ENCODE measurements around the gene CES2. TPM values are rescaled to one million over a fixed set of nuclear protein-coding genes. Genes with fewer than 3 reads are reported as not detected.

CES2 gene
- total RNA-seq, 1 experiment from 2014 or later: 29.7 TPM

DNA sequence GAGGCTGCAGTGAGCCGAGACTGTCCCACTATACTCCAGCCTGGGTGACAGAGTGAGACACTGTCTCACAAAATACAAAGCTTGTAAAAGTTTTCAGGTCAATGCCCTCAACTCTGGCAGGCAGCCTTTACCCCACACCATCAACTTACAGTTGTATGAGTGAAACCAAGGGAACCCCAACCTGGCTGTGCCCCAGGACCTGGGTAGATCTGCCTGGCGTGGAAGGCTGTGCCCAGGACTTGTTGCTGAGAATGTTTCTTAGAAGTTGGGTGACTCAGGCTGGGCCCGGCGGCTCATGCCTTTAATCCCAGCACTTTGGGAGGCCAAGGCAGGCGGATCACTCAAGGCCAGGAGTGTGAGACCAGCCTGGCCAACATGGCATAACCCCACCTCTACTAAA, 33.5 kb downstream of the CES2 start:
- H3K9me3 Mint-ChIP-seq: no peaks in the 10 kb centered on the region
- TF ChIP-seq ZNF138 (CRISPR knock-in tag; conservative IDR thresholded peaks at IDR 0.05) (no peak), RORB (CRISPR knock-in tag; IDR thresholded peaks at IDR 0.05) (no peak), ETV6 (CRISPR knock-in tag; IDR thresholded peaks at IDR 0.05) (no peak), ESRRA (CRISPR knock-in tag; IDR thresholded peaks at IDR 0.05; ENCODE audit: borderline replicate concordance) (no peak), GRHL2 (CRISPR knock-in tag; IDR thresholded peaks at IDR 0.05; ENCODE audit: insufficient replicate concordance, severe bottlenecking) (no peak), ZNF671 (CRISPR knock-in tag; IDR thresholded peaks at IDR 0.05) (no peak)
- TF ChIP-seq, protein P1, sequence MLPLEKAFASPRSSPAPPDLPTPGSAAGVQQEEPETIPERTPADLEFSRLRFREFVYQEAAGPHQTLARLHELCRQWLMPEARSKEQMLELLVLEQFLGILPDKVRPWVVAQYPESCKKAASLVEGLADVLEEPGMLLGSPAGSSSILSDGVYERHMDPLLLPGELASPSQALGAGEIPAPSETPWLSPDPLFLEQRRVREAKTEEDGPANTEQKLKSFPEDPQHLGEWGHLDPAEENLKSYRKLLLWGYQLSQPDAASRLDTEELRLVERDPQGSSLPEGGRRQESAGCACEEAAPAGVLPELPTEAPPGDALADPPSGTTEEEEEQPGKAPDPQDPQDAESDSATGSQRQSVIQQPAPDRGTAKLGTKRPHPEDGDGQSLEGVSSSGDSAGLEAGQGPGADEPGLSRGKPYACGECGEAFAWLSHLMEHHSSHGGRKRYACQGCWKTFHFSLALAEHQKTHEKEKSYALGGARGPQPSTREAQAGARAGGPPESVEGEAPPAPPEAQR (CRISPR knock-in tag; IDR thresholded peaks at IDR 0.05): no peak
- TF ChIP-seq, protein P2, sequence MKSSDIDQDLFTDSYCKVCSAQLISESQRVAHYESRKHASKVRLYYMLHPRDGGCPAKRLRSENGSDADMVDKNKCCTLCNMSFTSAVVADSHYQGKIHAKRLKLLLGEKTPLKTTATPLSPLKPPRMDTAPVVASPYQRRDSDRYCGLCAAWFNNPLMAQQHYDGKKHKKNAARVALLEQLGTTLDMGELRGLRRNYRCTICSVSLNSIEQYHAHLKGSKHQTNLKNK (CRISPR knock-in tag; IDR thresholded peaks at IDR 0.05): no peak
- TF ChIP-seq, protein P3, sequence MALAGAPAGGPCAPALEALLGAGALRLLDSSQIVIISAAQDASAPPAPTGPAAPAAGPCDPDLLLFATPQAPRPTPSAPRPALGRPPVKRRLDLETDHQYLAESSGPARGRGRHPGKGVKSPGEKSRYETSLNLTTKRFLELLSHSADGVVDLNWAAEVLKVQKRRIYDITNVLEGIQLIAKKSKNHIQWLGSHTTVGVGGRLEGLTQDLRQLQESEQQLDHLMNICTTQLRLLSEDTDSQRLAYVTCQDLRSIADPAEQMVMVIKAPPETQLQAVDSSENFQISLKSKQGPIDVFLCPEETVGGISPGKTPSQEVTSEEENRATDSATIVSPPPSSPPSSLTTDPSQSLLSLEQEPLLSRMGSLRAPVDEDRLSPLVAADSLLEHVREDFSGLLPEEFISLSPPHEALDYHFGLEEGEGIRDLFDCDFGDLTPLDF (CRISPR knock-in tag; IDR thresholded peaks at IDR 0.05): no peak
- TF ChIP-seq, protein P4, sequence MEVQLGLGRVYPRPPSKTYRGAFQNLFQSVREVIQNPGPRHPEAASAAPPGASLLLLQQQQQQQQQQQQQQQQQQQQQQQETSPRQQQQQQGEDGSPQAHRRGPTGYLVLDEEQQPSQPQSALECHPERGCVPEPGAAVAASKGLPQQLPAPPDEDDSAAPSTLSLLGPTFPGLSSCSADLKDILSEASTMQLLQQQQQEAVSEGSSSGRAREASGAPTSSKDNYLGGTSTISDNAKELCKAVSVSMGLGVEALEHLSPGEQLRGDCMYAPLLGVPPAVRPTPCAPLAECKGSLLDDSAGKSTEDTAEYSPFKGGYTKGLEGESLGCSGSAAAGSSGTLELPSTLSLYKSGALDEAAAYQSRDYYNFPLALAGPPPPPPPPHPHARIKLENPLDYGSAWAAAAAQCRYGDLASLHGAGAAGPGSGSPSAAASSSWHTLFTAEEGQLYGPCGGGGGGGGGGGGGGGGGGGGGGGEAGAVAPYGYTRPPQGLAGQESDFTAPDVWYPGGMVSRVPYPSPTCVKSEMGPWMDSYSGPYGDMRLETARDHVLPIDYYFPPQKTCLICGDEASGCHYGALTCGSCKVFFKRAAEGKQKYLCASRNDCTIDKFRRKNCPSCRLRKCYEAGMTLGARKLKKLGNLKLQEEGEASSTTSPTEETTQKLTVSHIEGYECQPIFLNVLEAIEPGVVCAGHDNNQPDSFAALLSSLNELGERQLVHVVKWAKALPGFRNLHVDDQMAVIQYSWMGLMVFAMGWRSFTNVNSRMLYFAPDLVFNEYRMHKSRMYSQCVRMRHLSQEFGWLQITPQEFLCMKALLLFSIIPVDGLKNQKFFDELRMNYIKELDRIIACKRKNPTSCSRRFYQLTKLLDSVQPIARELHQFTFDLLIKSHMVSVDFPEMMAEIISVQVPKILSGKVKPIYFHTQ (CRISPR knock-in tag; IDR thresholded peaks at IDR 0.05): no peak
- TF ChIP-seq, protein P5, sequence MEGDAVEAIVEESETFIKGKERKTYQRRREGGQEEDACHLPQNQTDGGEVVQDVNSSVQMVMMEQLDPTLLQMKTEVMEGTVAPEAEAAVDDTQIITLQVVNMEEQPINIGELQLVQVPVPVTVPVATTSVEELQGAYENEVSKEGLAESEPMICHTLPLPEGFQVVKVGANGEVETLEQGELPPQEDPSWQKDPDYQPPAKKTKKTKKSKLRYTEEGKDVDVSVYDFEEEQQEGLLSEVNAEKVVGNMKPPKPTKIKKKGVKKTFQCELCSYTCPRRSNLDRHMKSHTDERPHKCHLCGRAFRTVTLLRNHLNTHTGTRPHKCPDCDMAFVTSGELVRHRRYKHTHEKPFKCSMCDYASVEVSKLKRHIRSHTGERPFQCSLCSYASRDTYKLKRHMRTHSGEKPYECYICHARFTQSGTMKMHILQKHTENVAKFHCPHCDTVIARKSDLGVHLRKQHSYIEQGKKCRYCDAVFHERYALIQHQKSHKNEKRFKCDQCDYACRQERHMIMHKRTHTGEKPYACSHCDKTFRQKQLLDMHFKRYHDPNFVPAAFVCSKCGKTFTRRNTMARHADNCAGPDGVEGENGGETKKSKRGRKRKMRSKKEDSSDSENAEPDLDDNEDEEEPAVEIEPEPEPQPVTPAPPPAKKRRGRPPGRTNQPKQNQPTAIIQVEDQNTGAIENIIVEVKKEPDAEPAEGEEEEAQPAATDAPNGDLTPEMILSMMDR (IDR thresholded peaks at IDR 0.05): no peak
- TF ChIP-seq, protein P6, sequence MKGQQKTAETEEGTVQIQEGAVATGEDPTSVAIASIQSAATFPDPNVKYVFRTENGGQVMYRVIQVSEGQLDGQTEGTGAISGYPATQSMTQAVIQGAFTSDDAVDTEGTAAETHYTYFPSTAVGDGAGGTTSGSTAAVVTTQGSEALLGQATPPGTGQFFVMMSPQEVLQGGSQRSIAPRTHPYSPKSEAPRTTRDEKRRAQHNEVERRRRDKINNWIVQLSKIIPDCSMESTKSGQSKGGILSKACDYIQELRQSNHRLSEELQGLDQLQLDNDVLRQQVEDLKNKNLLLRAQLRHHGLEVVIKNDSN (CRISPR knock-in tag; IDR thresholded peaks at IDR 0.05): no peak
- no peak for DNase-seq (ENCODE audit: low spot score)
- no peaks in the 10 kb centered on the region for H3K36me3 Mint-ChIP-seq
- H3K4me3 Mint-ChIP-seq: no peak overlapping the region
- no peaks in the 10 kb centered on the region for H3K4me1 Mint-ChIP-seq
- no peak for ATAC-seq
- H3K27ac Mint-ChIP-seq: no peak overlapping the region
- POLR2A ChIA-PET: no interaction called here
- CTCF ChIA-PET: interaction anchor here (0.8 to 6.8 kb wide), 2 partner anchors 8 to 186 kb away, joined by 3 to 39 read pairs; partner anchors contain the start of gene CES3
- no peaks in the 10 kb centered on the region; the same call in 1 of the 2 replicates for H3K27me3 Mint-ChIP-seq (ENCODE audit: low read depth)

DNA sequence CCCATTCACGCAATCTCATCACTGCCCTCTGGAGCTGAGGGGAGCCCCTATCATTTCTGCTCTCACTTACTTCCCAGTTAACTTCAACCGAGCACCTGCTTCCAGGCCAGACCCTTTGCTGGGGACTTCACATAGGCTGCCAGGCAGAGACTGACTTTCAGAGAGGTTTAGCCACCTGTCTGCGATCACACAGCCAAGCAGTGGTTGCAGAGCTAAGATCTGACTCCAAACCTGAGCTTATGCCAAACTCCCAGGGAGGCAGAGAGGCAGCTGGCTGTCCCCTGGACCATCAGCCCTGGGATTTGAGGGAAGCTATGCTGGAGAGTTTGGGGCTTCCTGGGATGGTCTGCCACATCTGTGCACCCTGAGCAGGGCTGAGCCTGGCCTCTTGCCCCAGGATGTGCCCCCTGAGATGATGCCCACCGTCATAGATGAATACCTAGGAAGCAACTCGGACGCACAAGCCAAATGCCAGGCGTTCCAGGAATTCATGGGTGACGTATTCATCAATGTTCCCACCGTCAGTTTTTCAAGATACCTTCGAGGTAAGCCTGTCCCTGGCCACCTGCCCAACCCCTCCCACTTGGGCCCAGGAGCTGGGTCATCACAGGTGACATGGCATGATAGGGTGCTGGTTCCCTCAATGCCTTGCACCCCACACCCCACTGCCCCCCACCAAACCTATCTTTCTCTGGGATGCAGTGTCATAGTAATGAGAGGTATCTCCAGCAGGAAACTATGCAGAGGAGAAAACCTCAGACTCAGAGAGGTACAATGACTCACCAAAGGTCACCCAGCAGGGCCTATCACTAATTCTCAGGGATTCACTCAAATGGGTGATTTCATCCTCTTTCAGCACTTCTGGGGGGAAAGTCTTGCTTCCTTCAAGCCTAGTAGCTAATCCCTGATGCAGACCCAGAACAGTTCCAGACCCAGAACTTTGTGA, 35.7 kb downstream of the CES2 start:
- CTCF ChIA-PET: interaction anchor here (0.6 to 6.8 kb wide), 6 partner anchors 10 to 229 kb away, joined by 3 to 39 read pairs (median 4); partner anchors contain the start of gene CES3
- TF ChIP-seq ZNF416 (CRISPR knock-in tag; IDR thresholded peaks at IDR 0.05): no peak
- no peak for TF ChIP-seq TP53 (CRISPR knock-in tag; IDR thresholded peaks at IDR 0.05)
- TF ChIP-seq, protein P7, sequence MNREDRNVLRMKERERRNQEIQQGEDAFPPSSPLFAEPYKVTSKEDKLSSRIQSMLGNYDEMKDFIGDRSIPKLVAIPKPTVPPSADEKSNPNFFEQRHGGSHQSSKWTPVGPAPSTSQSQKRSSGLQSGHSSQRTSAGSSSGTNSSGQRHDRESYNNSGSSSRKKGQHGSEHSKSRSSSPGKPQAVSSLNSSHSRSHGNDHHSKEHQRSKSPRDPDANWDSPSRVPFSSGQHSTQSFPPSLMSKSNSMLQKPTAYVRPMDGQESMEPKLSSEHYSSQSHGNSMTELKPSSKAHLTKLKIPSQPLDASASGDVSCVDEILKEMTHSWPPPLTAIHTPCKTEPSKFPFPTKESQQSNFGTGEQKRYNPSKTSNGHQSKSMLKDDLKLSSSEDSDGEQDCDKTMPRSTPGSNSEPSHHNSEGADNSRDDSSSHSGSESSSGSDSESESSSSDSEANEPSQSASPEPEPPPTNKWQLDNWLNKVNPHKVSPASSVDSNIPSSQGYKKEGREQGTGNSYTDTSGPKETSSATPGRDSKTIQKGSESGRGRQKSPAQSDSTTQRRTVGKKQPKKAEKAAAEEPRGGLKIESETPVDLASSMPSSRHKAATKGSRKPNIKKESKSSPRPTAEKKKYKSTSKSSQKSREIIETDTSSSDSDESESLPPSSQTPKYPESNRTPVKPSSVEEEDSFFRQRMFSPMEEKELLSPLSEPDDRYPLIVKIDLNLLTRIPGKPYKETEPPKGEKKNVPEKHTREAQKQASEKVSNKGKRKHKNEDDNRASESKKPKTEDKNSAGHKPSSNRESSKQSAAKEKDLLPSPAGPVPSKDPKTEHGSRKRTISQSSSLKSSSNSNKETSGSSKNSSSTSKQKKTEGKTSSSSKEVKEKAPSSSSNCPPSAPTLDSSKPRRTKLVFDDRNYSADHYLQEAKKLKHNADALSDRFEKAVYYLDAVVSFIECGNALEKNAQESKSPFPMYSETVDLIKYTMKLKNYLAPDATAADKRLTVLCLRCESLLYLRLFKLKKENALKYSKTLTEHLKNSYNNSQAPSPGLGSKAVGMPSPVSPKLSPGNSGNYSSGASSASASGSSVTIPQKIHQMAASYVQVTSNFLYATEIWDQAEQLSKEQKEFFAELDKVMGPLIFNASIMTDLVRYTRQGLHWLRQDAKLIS (CRISPR knock-in tag; IDR thresholded peaks at IDR 0.05; ENCODE audit: borderline replicate concordance): no peak
- TF ChIP-seq ZNF423 (CRISPR knock-in tag; IDR thresholded peaks at IDR 0.05): no peak
- TF ChIP-seq, protein P8, sequence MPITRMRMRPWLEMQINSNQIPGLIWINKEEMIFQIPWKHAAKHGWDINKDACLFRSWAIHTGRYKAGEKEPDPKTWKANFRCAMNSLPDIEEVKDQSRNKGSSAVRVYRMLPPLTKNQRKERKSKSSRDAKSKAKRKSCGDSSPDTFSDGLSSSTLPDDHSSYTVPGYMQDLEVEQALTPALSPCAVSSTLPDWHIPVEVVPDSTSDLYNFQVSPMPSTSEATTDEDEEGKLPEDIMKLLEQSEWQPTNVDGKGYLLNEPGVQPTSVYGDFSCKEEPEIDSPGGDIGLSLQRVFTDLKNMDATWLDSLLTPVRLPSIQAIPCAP (CRISPR knock-in tag; IDR thresholded peaks at IDR 0.05): no peak
- no peak for TF ChIP-seq ESRRA (CRISPR knock-in tag; IDR thresholded peaks at IDR 0.05; ENCODE audit: borderline replicate concordance)
- no peak for TF ChIP-seq TCF7 (CRISPR knock-in tag; IDR thresholded peaks at IDR 0.05; ENCODE audit: low read depth)
- TF ChIP-seq, protein P9, sequence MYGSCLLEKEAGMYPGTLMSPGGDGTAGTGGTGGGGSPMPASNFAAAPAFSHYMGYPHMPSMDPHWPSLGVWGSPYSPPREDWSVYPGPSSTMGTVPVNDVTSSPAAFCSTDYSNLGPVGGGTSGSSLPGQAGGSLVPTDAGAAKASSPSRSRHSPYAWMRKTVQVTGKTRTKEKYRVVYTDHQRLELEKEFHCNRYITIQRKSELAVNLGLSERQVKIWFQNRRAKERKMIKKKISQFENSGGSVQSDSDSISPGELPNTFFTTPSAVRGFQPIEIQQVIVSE (CRISPR knock-in tag; IDR thresholded peaks at IDR 0.05; ENCODE audit: borderline replicate concordance): no peak
- TF ChIP-seq ZNF671 (CRISPR knock-in tag; IDR thresholded peaks at IDR 0.05): no peak

More for the DNA sequence above, 35.7 kb downstream of the CES2 start:
- Mint-ChIP-seq H3K27ac (no peak overlapping the region), H3K36me3 (no peaks in the 10 kb centered on the region), H3K4me3 (no peak overlapping the region), H3K9me3 (no peaks in the 10 kb centered on the region), H3K27me3 (ENCODE audit: low read depth) (no peaks in the 10 kb centered on the region; the same call in 1 of the 2 replicates), H3K4me1 (peaks cover 3% of the 10 kb centered on the region)
- no peak for ATAC-seq
- DNase-seq (ENCODE audit: low spot score): no peak
- POLR2A ChIA-PET: no interaction called here

All from WTC11 (cell line).